H54 (cell line): ENCODE measurements around the gene ADAM30.
"Not testable (repeated sequence)": the region's sequence is repeated elsewhere in the genome, so short reads cannot be mapped to it uniquely, and the experiment has no call there.

Experiments
- DNase-seq: peaks from one replicate; pipeline ENCODE4 v3.0.0; 2011; ENCODE audit warnings: low spot score, mixed read lengths; ENCODE audit not compliant: insufficient read length
- FAIRE-seq: peaks from 3 replicates; lab custom pipeline; 2011; peaks lifted over from hg19 to GRCh38; lab: Jason Lieb, UNC
- POLR2A ChIP-seq: IDR thresholded peaks from 2 replicates; pipeline ENCODE4 v1.6.1; 2011; ENCODE audit warnings: low read depth, mild to moderate bottlenecking, low read length

Gene ADAM30

DNA sequence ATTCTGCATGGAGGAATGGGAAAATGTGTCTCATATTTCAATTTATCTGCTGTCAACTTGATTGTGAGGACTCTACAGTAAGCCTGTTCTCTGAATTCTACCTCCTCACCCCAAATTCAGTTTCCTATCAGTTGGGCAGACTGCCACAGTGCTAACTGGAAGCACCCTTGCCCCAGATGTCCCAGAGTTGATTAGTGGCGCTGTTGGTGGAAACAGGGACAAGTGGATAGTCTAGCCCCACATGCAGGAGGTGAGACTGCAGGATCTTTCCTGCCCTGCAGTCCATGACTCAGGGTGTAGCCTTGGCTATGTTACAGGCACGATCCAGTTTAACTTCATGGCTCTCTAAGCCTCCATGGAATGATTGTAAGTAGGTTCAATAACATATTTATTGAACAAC, 22.1 kb downstream of the ADAM30 start:
- DNase-seq (no peak), FAIRE-seq (peak; percentile 83)
- no peak for TF ChIP-seq POLR2A

DNA sequence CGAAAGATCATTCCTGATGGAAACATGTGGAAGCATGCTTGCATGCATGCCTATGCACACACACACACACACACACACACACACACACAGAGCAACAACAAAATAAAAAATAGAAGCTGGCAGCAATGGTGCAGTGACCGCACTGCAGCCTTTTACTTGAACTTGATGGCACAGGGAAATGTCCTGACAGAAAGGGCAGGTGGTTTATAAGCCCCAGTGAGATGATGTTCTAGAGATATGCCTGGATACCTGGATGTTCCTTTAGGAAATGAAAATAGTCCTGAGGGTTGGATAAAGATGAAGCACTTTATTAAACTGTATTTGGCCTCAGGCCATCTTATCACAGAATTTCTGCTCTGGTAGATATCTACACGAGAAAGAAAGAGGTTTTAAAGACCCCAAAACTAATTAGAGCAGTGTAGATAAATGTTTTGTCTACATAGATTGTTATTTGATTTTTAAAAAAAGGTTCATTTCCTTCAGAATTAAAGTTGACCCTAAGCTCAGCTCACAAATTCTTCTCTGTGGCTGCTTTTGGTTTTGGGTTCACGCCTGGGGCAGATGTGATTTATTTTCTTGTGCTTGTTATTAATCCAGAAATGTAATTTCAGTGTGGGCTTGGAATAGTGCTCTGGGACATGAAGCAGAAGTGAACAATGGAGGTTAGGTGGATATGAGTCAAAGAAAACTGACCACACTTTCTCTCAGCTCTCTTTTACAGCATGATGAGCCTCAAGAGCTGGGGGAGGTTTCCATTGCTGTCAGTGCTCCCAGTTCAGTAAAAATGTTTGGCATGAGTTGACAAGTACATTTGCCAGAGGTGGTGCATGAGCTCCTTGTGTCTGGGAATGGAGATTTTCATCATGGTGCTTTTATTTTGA, 22.9 kb downstream of the ADAM30 start:
- peak; percentile 85 for FAIRE-seq
- no peak for DNase-seq
- TF ChIP-seq POLR2A: no peak

GRCh38 chr1:119871881-119872280, 24.4 kb downstream of the ADAM30 start:
- no peak for TF ChIP-seq POLR2A
- DNase-seq: no peak
- FAIRE-seq: no peak

DNA sequence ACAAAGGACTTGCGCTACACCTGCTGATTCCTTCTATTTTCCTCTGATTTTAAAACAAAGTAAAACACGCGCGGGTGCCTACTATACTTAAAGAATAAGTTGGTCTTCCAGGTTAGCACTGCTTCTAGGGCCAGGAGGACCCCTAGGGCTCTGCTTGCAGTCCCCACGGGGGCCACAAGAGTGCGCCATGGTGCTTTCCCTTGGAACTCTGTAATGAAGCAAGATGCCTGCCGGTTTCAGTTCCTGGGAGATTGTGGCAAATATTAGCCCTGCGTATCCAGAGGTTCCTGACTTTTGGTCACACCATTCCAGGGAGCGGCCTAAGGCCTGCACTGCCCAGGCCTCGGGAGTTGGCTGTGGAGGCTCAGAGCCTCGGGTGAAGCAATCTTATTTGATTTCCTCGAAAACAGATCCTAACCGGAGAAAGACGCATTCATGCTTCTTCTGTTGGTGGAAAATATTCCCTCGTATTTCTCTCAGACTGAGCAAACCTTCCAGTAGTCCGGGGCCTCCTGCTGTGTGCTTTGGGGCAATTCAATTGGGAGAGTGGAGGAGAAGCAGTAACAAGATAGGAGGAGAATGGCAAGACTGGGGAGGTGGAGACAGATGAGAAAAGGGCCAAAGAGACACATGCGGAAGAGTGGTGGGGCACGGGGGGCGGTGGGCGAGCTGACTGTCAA, 25.3 kb downstream of the ADAM30 start:
- no peak for TF ChIP-seq POLR2A
- FAIRE-seq (peak; percentile 69), DNase-seq (peak; percentile 51)

DNA sequence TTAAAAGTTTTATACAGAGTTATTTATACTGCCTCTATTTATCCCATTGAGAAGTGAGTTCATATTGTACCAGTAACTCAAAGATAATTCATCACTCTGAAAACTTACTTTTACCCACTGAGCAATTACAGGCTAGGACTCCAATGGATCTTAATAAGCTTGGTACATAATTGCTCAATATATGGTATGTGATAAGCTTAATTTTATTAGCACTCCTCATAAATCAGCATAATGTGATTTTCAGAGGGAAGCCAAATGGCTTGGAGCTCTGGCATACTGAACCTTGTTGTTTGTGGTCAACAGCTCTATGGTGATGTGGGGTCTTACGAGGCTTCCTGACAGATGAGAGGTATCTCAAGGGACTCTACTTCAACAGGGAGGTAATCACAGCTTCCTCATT, 26.3 kb downstream of the ADAM30 start:
- no peak for TF ChIP-seq POLR2A
- FAIRE-seq (no peak), DNase-seq (no peak)

DNA sequence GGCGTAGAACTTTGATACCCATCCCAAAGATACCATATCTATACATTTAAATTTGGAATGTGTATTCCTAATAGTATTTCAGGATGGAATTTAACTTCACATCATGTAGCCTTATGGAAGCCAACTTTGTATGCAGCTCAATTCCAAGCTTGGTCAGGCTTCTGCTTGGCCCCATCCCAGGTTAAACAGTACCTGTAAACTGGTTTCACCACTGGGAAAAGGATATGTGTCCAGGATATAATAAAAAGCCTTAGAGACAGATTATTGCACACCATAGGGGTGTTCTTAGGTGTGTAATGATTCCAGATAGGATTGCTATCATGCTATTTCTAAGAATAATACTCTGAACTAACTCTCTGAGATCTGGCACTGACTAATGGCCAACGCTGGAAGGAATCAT, 28.1 kb downstream of the ADAM30 start:
- no peak for DNase-seq
- no peak for TF ChIP-seq POLR2A
- FAIRE-seq: no peak

GRCh38 chr1:119866451-119866850, 29.9 kb downstream of the ADAM30 start:
- DNase-seq: no peak
- no peak for TF ChIP-seq POLR2A
- no peak for FAIRE-seq

GRCh38 chr1:119865627-119866026, 30.7 kb downstream of the ADAM30 start:
- DNase-seq (no peak), FAIRE-seq (no peak)
- TF ChIP-seq POLR2A: no peak

DNA sequence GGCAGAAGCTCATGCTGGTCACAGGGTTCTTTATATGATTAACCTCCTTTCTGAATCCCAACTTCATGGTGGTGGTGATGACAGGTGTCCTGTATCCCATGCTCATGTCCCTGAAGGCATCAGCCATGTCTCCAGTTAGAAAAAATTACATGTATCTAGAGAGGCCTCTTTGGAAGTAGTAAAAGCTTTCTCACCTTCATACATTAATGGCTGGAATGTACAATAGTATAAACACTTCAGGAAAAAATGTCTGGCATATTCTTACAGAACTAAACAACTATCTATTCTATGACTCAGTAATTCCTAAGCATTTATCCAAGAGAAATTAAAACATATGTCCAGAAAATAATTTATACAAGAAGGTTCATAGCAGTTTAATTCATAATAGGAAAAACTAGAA, 34.0 kb downstream of the ADAM30 start:
- DNase-seq (no peak), FAIRE-seq (no peak)
- TF ChIP-seq POLR2A: no peak

DNA sequence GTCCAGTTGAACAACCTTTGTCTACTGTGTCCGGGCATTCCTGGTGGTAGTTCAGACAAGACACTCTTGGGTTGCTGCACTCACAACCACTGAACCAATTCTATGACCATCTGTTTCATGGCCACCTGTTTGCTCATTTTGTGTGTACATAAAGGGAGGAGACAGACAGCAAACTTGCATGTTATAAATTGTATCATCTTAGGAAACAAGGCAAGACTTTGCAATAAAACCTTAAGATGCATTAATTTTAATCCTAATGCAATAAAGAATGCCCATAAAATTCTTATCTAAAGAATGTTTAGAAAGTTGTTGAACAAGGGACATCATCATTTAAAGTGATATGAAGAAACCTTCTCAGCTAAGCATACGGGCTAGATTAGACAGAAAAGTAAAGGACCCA, 34.8 kb downstream of the ADAM30 start:
- DNase-seq: no peak
- FAIRE-seq: no peak
- TF ChIP-seq POLR2A: no peak

- DNase-seq: peak; percentile 45
- TF ChIP-seq POLR2A: no peak
- peak; percentile 96 for FAIRE-seq
Observed at GRCh38 chr1:119859647-119860046, 36.7 kb downstream of the ADAM30 start.

- FAIRE-seq, DNase-seq: not testable (repeated sequence)
Observed at GRCh38 chr1:119858556-119859214, 37.6 kb downstream of the ADAM30 start.

DNA sequence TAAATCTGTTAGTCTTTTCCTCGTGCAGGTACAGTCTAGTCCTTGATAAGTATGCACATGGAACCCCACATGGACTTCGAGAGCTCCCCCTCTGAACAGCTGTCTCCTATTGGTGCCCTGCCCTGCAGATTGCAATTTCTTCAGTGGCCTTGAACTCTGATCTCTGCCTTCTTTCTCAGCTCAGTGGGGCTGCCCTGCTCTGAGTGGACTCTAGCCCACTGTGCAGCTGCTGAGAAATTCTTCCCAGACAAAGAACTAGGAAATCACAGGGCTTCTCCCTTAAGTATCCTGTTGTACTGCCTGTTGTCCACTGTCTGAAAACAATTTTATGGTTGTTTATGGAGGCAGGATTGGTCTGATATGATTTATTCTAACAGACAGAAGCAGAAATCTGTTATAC, 38.2 kb downstream of the ADAM30 start:
- no peak for TF ChIP-seq POLR2A
- FAIRE-seq (no peak), DNase-seq (no peak)

DNA sequence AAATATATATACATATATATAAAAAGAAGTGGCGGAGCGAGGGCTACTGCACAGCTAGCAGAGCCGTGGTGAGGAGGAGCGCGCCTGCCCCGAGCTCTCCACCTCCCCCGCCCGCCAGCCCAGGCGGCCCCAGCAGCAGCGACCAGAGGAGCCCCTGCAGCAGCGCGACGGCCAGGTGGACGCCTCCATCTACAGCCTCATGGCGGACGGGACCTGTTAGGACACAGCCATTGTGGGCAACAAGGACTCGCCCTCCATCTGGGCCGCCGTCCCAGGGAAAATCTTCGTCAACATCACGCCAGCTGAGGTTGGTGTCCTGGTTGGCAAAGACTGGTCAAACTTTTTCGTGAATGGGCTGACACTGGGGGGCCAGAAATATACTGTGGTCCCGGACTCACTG, 43.2 kb downstream of the ADAM30 start:
- no peak for TF ChIP-seq POLR2A
- DNase-seq: no peak
- FAIRE-seq: no peak

DNA sequence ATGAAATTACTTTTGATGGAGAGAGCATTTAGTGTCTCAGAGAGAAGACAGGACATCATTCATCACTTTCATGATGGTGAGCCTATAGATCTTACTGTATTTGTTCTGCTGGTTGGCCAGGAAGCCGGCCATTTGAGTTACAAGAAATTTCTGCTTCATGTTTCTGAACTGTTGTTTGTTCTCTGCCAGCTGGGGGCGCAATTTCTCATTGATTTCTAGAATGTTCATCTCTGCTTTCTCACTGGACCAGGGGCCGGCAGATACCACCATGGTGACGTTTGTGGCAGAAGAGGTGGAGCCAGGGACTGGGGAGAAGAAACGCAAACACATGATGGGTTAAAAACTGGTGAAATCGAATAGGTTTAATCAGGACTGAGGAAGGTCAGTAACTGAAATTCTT, 52.1 kb downstream of the ADAM30 start:
- FAIRE-seq, DNase-seq: not testable (repeated sequence)
